Prostate gland (tissue), 2 donors: Measurements from ENCODE around the gene DNAH12.

ENCODE experiments used
- CTCF ChIP-seq, 4 experiments: fragments of 200-600 bp in 2 of 4; fragments of 450-650 bp in 2 of 4; sonication (generic) in 2 of 4; IDR thresholded peaks; 1 replicate in 3 of 4; 2 replicates in 1 of 4; pipeline ENCODE4 v1.5.1; 2016 to 2019; ENCODE audit warnings: antibody characterized with exemption in 4 of 4, mild to moderate bottlenecking in 2 of 4, moderate library complexity in 2 of 4
- POLR2A ChIP-seq: fragments of 450-650 bp; IDR thresholded peaks from one replicate; pipeline ENCODE4 v1.6.1; 2016; ENCODE audit warnings: antibody characterized with exemption, mild to moderate bottlenecking
- POLR2AphosphoS5 ChIP-seq: sonication (generic); formaldehyde crosslinking; IDR thresholded peaks from one replicate; pipeline ENCODE4 v1.6.1; 2017; ENCODE audit warnings: antibody characterized with exemption

- TF ChIP-seq CTCF (IDR thresholded peaks at IDR 0.05) = no peak
- no peak for TF ChIP-seq POLR2A
- no peak for TF ChIP-seq POLR2AphosphoS5
Measured at GRCh38 chr3:57575966-57576626, 32.0 kb upstream of the DNAH12 start.
